Measurements from ENCODE around the gene PLEKHG5. TPM values are rescaled to one million over a fixed set of nuclear protein-coding genes. Genes with fewer than 3 reads are reported as not detected.
A peak's percentile ranks its signal among the peaks of the same experiment; 100 is the strongest.

Gene PLEKHG5
- polyA plus RNA-seq, 3 donors: 0.03 TPM; not detected in 2

DNA sequence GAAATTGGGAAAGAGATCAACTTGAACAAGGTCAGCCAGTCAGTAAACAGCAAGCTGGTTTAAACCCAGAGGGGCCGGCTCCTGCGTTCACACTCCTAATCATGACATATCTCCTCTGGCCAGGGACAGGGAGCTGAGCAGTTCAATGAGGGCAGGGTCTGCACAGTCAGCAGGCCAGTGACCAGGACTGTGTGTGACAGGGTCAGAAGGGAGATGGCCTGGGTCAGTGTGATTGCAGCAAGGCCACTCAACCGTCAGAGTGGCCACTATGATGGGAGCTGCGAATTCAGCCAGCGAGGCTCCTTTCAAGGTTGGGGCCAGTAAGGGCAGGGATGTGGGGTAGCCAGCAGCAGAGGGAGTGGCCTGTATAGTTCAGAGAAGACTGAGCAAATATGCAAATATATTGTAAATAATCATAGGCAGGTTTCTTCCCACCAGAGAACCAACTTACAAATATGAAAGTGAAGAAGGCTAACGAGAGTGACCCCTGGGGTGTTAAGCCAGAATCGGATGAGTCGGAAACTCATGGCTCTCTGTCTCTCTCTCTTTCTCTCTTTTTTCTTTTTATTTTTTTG, 42.9 kb upstream of the PLEKHG5 start:
- Mint-ChIP-seq H3K4me3 (no peak overlapping the region), H3K36me3 (peaks cover 48 to 73% of the 10 kb centered on the region in 2 donors), H3K4me1 (peaks cover 4% of the 10 kb centered on the region), H3K27ac (peak overlapping the region in 2 of 7 donors; percentile 54 to 68), H3K27me3 (ENCODE audit: low read depth in 3 of 3) (peaks cover 0 to 2% (median 0%) of the 10 kb centered on the region in 3 donors), H3K9me3 (no peaks in the 10 kb centered on the region)
- peaks cover 44 to 70% of the 10 kb centered on the region in 2 donors for H3K36me3 ChIP-seq (replicated peaks in 1 of 2; ENCODE audit: control insufficient read depth in 1 of 2, insufficient read depth in 2 of 2, low read length in 2 of 2)
- no peak overlapping the region for H3K4me2 ChIP-seq (replicated peaks; ENCODE audit: extremely low read depth, low read length, poor library complexity, severe bottlenecking)
- no peak overlapping the region for H2AFZ ChIP-seq (ENCODE audit: insufficient read depth, low read depth, low read length, poor library complexity, severe bottlenecking)
- peaks cover 0 to 4% of the 10 kb centered on the region in 2 donors for H3K4me1 ChIP-seq (ENCODE audit: control insufficient read depth in 1 of 2, insufficient read depth in 2 of 2, low read length in 2 of 2)
- no peaks in the 10 kb centered on the region for H3K79me2 ChIP-seq (ENCODE audit: insufficient read depth, low read length)
- DNase-seq: no peak
- 100% methylated on average over 2 of the region's 8 CpGs for WGBS (ENCODE audit: insufficient coverage)
- TF ChIP-seq, protein P1, sequence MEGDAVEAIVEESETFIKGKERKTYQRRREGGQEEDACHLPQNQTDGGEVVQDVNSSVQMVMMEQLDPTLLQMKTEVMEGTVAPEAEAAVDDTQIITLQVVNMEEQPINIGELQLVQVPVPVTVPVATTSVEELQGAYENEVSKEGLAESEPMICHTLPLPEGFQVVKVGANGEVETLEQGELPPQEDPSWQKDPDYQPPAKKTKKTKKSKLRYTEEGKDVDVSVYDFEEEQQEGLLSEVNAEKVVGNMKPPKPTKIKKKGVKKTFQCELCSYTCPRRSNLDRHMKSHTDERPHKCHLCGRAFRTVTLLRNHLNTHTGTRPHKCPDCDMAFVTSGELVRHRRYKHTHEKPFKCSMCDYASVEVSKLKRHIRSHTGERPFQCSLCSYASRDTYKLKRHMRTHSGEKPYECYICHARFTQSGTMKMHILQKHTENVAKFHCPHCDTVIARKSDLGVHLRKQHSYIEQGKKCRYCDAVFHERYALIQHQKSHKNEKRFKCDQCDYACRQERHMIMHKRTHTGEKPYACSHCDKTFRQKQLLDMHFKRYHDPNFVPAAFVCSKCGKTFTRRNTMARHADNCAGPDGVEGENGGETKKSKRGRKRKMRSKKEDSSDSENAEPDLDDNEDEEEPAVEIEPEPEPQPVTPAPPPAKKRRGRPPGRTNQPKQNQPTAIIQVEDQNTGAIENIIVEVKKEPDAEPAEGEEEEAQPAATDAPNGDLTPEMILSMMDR (IDR thresholded peaks at IDR 0.05): no peak
- no peaks in the 10 kb centered on the region for H3K27me3 ChIP-seq (ENCODE audit: control insufficient read depth in 2 of 2, insufficient read depth in 2 of 2, low read length in 2 of 2)
- intact Hi-C loops (cut with micrococcal nuclease): no loop called here
- no peaks in the 10 kb centered on the region for H4K20me1 ChIP-seq (ENCODE audit: insufficient read depth, low read length)
- H3K27ac ChIP-seq (ENCODE audit: low read depth in 1 of 2, low read length in 2 of 2): peak overlapping the region in 1 of 2 donors; percentile 72
- no peak overlapping the region for H3K9ac ChIP-seq (ENCODE audit: insufficient read depth, low read length, poor library complexity, severe bottlenecking)
- H3K4me3 ChIP-seq (replicated peaks in 1 of 3; ENCODE audit: low read depth in 2 of 3, low read length in 3 of 3): no peak overlapping the region
- H3K9me3 ChIP-seq (replicated peaks in 1 of 2; ENCODE audit: control insufficient read depth in 1 of 2, insufficient read depth in 1 of 2, low read length in 2 of 2): no peaks in the 10 kb centered on the region

DNA sequence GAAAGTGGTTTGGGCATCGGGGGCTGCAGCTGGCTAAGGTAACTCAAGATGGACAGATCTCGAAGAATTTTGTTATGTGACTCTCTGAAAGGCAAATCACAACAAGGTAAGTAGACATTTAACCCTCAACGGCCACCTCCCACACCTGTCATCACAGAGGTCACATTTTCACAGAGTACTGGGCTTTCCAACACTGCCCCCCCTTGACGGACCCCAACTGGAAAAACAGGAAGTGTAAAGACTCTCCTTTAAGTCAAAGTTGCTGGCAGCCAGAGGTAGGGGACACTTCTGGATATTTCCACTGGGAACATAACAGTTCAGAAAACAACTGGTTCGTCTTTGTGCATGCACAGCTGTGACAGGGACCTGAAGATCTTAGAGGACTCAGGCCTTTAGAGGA, 40.5 kb upstream of the PLEKHG5 start:
- Histone ChIP-seq H3K27ac (ENCODE audit: low read depth in 1 of 2, low read length in 2 of 2) (no peak overlapping the region), H3K79me2 (ENCODE audit: insufficient read depth, low read length) (no peaks in the 10 kb centered on the region), H3K4me2 (replicated peaks; ENCODE audit: extremely low read depth, low read length, poor library complexity, severe bottlenecking) (no peak overlapping the region), H3K9me3 (replicated peaks in 1 of 2; ENCODE audit: control insufficient read depth in 1 of 2, insufficient read depth in 1 of 2, low read length in 2 of 2) (no peaks in the 10 kb centered on the region), H3K27me3 (ENCODE audit: control insufficient read depth in 2 of 2, insufficient read depth in 2 of 2, low read length in 2 of 2) (no peaks in the 10 kb centered on the region), H3K9ac (ENCODE audit: insufficient read depth, low read length, poor library complexity, severe bottlenecking) (no peak overlapping the region), H3K4me1 (ENCODE audit: control insufficient read depth in 1 of 2, insufficient read depth in 2 of 2, low read length in 2 of 2) (peaks cover 0 to 4% of the 10 kb centered on the region in 2 donors), H3K36me3 (replicated peaks in 1 of 2; ENCODE audit: control insufficient read depth in 1 of 2, insufficient read depth in 2 of 2, low read length in 2 of 2) (peaks cover 60 to 81% of the 10 kb centered on the region in 2 donors), H4K20me1 (ENCODE audit: insufficient read depth, low read length) (no peaks in the 10 kb centered on the region), H3K4me3 (replicated peaks in 1 of 3; ENCODE audit: low read depth in 2 of 3, low read length in 3 of 3) (no peak overlapping the region), H2AFZ (ENCODE audit: insufficient read depth, low read depth, low read length, poor library complexity, severe bottlenecking) (no peak overlapping the region)
- Mint-ChIP-seq H3K36me3 (peaks cover 58 to 78% of the 10 kb centered on the region in 2 donors), H3K9me3 (no peaks in the 10 kb centered on the region), H3K4me3 (no peak overlapping the region), H3K27me3 (ENCODE audit: low read depth in 3 of 3) (peaks cover 0 to 2% (median 0%) of the 10 kb centered on the region in 3 donors), H3K27ac (peak overlapping the region in 1 of 7 donors; percentile 73), H3K4me1 (peaks cover 4% of the 10 kb centered on the region)
- intact Hi-C loops (cut with micrococcal nuclease): no loop called here
- no peak for DNase-seq
- TF ChIP-seq, protein P1 (IDR thresholded peaks at IDR 0.05): no peak
- 72% methylated on average over 2 of the region's 5 CpGs for WGBS (ENCODE audit: insufficient coverage)

Measured in CD14-positive monocyte (primary cell).